GM18868 (cell line): Measurements from ENCODE around the gene PAX4.
A peak's percentile ranks its signal among the peaks of the same experiment; 100 is the strongest.

Experiments
- ATAC-seq: cut with Tn5 transposase; IDR thresholded peaks from one replicate; pipeline ENCODE4 v1.9.1; 2021; ENCODE audit warnings: mild to moderate bottlenecking, moderate library complexity; ENCODE audit not compliant: unreplicated experiment

PAX4 gene

DNA sequence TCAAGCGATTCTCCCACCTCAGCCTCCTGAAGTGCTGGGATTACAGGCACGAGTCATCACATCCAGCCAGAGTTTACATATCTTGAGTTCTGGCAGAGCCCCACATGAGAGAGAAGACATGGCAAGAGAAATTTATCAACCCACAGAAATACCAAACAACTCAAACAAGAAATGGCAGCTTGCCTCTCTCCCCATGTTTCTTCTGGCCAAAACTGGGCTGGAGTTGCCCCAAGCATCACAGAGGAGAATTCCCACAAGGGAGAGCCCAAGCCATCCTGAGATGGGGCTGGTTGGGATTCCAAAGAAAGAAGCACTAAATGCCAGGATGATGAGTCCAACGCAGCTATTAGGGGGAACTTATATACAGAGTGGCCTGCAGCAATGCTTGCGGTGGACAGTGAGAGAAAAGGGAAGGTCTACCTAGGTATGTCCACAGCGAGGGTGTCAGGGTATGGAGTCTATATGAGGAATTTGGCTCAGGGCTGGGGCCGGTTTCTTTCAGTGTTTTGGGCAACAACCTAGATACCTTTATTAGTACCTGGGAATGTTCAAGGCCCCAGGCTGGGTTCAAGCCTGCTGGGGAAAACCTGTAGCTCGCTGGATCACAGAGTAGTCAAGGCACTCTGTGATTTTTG lies 14.5 kb upstream of the PAX4 start:
- ATAC-seq, result no peak

DNA sequence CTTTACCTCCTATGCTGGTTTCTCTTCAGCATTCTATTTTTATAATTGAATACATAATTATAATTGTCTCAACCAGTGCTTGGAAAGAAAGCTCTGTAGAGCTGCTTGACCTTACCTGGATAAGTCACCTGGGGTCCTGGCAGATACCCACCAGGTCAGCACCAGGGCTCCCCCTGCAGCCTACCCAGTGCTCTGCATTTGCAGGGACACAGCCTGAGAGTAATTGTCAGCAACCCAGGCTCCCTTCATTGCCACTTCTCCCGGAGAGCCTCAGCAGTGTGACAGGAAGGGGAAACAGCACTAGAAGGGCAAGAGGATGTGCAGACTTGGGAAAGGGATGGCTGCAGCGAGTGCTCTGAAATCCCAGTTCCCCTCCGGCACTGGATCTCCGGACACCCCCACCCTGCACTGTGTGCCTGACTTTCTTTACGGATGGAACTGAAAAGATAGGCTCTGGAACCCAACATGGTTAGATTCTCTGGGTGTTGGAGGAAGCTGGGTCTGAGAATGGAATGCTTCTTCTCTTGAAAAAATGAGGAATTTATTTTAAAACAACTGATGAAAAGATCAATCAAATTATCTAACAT lies 11.4 kb upstream of the PAX4 start:
- peak; percentile 89 for ATAC-seq

DNA sequence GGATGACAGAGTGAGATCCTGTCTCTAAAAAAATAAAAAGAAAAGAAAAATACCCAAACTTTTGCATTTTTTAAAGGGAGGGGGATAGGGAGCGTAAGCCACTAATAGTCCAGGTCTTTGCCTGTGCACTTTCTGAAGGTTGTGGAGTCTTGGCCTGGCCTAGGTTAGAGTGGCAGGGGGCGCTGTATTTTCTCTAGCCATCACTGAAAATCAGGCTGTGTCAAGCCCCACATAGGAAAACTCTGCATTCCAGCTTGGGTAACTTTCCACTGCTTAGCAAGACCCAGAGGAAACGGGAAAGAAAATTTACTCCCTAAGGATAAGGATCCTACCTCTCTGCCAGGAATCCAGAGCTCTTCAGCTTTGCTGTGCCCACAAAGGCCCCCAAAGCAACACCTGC lies 10.5 kb upstream of the PAX4 start:
- no peak for ATAC-seq

DNA sequence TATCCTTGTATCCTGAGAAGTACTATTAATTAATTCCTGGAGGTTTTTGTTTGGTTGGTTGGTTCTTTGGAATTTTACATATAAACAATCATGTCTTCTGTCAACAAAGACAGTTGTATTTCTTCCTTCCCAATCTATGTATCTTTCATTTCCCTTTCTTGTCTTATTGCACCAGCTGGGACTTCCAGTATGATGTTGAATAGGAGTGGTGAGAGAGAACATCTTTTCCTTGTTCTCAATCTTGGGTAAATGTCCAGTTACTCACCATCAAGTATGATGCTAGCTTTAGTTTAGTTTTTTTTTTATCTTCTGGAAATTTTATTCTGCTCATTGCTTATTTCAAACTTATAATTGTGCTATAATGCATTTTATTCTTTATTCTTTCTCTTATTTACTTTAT lies 7.4 kb upstream of the PAX4 start:
- no peak for ATAC-seq

DNA sequence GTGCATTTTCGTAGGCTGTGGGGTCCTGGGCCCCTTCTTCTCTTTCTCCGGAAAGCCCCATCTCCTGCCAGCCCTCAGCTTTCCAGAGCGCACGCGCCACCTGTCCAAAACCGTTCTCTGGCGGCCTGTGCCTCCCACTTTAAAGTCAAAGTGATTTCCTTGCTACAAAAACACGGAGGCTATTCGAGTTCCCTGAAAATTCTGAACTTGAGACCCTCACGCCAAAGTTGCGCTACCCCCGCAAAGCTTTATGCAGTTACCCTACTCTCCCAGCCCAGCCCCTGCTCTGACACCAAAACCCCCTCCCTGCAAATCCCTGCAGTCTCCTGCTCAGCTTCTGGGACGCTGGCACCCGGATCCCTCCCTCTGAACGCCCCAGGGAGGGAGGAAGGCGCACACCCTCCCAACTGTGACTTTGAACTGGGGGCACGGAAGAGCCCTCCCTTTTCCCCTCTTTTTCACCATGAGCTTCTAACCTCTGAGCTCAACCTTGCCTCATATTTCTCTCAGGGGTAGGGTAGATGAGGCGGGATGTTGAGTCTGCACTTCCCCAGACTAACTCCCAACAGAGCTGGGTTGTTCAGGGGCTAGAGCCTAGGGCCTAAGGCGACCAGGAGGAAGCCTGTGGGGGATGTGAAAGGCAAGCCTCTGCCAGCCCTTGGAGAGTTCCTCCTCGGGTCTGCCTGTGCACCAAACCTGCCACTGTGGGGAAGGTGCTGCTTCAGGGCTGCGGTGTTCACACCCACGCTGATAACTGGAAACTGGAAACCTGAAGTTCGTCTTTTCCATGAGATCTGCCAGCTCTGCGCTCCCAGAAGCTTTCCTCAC lies 2.7 kb upstream of the PAX4 start:
- ATAC-seq, result no peak

DNA sequence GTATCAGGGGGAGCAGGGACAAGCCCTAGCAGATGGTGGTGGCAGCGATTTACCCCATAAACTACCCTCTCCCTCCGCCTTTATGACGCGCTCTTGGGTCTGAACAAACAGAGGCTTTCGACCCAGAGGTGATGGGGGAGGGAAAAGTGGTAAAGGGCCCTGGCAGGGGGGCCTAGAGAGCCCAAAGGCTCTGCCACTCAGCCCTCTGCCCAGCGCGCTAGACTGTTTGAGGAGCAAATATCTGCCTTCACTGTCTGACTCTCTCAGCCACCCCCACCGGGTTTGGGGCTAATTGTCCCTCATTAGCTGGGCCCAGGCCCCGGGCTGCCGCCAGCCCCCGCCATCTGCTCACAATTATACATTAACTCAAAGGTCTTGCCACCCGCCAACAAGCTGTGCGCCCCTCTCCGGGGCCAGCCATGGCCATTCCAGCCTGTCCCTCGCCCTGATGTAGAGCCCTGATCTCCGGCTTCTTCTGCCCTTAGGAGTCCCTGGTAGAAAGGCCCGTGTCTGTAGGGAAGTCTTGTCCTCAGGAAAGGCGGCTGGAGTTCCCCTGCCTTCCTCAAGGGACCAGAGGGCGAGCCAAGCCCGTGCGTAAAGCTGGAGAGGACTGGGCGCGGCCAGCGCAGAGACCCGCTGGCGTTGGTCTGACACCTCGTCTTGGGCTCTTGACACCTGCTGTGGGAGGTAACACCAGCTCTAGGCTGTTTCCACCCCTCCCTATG lies 1.9 kb upstream of the PAX4 start:
- ATAC-seq, result no peak

DNA sequence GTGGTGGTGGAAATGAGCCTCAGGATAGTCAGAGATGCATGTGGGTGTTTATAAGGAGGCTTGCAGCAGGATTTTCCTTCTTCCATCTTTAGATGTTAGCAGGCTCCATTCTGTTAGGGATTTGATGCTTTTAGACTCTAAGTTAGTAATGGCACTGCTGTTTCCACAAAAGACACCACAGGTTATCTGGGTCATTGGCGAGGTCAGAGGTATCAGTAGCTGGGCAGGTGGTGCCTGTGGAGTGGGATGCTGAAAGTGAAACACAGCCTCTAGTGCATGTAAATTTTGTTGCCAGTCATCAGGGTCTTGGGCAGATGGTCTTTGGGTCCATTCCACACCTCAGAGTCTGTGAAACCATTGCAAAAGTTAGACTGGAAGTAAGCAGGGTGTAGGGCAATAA lies 833 bp upstream of the PAX4 start:
- ATAC-seq, result no peak

DNA sequence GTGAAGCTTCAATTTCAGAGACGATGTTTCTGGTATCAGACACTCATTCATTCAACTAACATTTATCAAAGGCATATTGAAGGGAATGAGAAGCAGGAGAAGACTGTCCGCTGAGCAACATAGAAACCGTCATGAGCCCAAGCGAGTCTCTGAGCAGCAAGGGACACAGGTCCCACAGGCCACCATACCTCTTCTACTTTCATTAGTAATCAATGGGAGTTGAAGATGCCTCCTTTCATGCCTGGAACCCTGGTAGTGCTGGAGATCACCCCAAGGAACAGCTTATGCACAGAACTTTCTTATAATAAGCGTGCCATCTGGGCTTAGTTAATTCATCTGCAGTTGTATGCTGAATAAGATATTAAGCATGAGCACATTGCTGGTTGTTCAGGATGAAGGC lies 1.2 kb downstream of the PAX4 start:
- ATAC-seq, result no peak

DNA sequence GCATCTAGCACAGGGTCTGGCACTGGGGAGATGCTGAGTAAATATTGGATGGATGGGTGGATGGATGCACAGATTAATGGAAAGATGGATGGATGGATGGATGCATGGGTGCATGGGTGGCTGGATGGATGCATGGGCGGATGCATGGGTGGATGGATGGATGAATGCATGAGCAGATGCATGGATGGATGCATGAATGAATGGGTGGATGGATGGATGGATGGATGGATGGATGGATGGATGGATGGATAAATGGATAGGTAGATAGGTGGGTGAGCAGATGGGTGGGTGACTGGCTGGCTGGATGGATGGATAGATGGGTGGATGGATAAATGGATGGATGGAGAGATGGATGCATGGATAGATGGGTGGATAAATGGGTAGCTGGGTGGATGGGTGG lies 5.7 kb downstream of the PAX4 start:
- ATAC-seq, result no peak

DNA sequence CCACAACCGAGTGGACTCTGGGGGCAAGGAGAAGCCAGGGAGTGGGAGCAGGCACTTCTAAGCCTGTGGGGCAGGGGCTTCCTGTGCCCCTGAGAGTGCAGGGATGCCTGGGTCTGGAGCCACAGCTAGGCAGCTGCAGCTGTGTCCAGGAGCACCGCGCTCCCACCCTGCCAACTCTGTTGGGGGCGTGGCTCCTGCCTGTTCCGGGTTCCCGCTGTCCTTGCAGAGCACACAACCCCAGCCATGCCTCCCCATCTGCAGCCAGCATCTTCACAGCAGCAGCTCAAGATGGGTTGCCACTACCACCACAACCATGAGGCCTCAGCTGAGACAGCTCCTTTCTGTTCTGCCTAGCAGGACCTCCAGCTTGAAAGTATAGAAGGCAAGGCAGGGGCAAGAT lies 8.6 kb downstream of the PAX4 start:
- no peak for ATAC-seq

DNA sequence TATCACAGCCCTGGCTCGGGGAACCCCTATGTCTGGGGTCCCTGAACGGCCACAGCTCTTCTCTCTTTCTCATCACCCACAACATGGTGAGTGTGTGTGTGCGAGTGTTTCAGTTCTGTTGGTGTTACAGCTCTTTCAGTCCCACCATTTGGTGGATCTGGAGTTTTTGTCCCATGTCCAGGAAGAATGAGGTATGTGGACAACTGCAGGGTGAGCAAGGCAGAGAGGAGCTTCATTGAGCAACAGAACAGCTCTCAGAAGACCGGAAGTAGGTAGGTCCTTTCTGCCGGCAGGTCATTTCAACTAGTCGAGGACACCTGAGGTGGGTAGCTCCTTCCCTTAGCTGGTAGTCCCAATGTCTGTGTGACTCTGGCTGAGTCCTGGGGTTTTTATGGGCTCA lies 9.5 kb downstream of the PAX4 start:
- no peak for ATAC-seq

DNA sequence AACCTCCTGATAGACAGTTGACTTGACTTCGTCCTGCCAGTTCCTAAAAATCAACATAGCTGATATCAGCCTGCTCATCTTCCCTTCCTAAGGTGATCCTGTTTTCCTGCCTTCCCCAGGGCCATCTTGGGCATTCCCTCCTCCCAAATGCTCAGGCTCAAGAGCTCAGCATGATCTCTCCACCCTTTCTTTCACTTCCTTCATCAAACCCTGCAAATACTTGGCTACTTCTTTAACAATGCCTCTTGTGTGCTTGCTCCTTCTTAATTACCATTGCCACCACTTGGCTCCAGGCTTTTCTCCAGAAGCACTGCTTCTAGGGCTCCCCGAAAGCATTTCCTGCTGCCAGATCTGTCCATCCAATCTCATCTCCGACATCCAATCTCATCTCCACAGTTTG lies 17.1 kb downstream of the PAX4 start:
- no peak for ATAC-seq

DNA sequence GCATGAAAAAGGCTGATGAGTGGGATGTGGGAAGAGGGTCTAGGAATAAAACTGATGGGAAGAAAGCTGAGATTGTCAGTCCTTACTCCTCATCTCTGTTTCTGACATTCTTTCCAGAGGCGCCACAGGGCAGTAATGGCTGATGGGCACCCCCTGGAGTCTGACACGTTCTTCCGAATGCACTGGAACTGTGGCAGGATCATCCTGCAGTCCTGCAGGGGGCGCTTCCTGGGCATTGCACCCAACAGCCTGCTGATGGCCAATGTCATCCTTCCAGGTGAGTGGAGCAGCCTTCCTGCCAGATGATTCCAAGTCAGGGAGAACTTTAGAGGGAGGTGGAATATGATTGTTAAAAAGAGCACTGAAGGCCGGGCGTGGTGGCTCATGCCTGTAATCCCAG lies 19.6 kb downstream of the PAX4 start:
- ATAC-seq, result no peak

DNA sequence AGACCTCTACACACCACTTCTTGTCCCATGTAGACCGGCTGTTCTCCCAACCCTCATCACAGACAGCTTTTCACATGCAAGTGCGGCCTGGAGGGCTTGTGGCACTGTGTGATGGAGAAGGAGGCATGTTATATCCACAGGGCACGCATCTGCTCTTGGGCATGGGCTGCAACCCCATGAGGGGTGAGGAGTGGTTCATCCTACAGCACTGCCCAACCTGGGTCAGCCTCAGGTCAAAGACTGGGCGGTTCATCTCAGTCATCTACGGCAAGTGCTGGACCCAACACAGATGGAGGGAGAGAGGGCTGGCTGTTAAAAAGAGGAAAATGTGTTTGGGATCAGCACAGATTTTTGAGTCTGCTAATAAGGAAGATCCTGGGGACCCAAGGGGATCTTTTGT lies 22.2 kb downstream of the PAX4 start:
- ATAC-seq, result no peak

DNA sequence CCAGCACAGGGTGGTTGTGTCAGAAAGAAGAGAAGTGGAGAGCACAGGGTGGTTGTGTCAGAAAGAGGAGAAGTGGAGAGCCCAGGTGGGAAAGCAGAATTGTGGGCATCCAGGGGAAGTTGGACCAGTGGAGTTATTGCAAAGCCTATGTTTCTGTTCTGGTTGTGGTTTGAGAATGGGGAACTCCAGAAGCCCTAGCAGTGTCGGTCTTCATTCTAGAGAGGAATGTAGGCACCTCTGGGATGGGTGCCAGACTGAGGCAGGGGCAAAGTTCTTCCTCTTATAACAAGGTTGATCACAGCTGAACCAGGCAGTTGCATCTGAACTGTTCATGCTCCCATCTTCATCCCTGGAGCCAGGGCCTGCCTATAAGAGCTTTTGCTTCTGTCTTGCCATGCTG lies 23.5 kb downstream of the PAX4 start:
- peak; percentile 89 for ATAC-seq

DNA sequence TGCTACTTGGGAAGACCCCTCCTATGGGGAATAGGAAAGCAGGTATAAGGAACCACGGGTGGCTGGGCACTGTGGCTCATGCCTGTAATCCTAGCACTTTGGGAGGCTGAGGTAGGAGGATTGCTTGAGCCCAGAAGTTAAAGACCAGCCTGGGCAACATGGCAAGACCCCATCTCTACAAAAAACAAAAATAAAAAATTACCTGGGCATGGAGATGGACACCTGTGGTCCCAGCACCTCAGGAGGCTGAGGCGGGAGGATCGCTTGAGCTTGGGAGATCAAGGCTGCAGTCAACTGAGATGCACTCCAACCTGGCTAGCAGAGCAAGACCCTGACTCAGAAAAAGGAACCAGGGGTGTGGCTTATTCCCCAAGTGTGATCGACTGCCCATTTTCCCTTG lies 25.4 kb downstream of the PAX4 start:
- ATAC-seq, result no peak

DNA sequence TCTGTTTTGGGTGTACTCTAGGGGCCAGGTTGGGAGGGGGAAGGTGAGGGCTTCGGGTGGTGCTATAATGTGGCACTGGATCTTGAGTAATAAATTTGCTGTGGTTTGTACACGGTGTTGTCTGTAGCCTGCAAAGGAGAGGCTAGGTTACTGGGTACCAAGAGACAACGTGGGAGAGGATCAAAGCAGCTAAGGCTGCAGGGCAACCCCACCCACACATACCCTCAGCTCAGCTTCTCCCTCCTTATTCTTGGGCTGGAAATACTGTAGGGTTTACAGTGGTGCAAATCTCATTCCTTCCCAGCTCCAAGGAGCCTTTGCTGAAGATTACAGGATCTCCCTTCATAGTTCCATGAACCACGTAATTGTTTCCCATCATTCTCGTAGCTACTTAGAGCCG lies 26.4 kb downstream of the PAX4 start:
- ATAC-seq, result no peak

DNA sequence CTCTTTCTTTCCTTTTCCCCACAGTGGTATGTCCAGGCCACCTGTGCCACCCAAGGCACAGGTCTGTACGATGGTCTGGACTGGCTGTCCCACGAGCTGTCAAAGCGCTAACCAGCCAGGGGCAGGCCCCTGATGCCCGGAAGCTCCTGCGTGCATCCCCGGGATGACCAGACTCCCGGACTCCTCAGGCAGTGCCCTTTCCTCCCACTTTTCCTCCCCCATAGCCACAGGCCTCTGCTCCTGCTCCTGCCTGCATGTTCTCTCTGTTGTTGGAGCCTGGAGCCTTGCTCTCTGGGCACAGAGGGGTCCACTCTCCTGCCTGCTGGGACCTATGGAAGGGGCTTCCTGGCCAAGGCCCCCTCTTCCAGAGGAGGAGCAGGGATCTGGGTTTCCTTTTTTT lies 26.8 kb downstream of the PAX4 start:
- no peak for ATAC-seq

DNA sequence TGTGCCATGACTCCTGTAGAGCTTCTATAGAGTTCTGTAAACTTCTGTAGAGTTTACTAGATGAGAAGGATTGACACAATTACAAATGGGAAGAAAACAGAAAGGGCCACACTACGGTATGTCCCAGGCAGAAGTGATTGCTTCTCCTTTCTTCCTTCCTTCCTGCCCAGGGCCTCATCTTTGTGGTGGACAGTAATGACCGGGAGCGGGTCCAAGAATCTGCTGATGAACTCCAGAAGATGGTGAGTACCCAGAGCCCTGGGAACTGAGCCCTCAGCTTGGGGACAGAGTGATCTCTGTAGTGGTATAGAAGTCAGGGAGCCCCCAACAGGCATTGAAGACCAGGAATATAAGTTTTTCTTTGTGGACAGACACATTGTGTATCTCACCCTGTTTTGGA lies 28.0 kb downstream of the PAX4 start:
- ATAC-seq, result no peak

DNA sequence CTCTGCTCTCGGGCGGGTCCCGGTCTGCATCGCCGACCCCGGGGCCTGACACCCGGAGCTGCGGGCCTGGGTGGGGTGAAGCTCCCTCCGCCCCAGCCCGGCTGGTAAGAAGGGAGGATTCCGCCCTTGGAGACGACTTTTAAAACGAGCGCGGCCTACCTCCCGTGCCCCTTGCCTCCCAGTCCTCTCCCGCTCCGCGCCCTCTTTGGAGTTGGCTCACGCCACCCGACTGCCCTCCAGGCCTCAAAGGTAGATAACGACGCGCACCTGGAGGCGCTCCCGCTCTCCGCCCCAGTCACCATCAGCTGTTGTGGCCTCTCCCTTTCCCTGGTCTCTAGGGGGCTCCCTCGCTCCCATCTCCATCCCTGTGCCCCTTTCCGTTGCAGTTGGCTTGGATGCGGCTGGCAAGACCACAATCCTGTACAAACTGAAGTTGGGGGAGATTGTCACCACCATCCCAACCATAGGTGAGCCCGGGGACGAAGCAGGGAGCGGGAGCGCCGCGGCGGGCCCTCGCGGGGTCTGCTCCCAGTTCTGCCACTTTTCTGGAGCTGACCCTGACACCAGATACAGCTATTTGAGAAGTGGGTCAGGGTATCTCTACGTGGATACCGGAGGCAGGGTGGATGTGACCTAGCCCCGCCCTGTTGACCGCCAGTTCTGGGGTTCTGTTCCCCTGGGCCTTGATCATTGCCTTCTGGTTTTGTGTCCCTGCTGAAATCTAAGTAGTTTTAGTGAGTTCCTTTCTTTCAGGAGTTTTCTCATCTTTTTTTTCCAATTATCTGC lies 29.1 kb downstream of the PAX4 start:
- peak; percentile 16 for ATAC-seq
